Measurements from ENCODE around the gene RPLP1.
A peak's percentile ranks its signal among the peaks of the same experiment; 100 is the strongest.
"Not testable (repeated sequence)": the region's sequence is repeated elsewhere in the genome, so short reads cannot be mapped to it uniquely, and the experiment has no call there.

RPLP1 gene

DNA sequence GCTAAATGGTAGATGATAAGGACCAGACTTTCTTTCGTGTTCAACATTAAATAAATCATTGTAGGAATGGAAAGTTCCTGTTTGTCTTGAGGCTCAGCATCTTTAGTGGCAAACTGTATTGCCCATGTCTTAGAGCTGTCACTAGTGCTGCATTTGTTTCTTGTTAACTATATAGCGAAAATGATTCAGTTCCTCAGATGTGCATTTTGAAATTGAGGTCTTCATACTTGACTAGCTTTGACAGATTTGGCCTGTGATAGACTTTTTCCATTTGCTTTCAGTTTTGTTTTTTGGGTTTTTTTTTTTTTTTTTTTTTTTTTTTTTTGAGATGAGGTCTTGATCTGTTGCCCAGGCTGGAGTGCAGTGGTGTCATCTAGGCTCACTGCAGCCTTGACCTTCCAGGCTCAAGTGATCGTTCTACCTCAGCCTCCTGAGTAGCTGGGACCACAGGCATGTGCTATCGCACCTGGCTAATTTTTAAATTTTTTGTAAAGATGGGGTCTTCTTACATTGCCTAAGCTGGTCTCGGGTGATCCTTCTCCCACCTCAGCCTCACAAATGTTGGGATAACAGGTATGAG lies 9.5 kb upstream of the RPLP1 start:
- no peak overlapping the region for H3K4me3 ChIP-seq (ENCODE audit: low read length)
- no peaks in the 10 kb centered on the region for H3K9me3 ChIP-seq (ENCODE audit: control insufficient read depth, low read depth, low read length)
- H3K4me1 ChIP-seq (ENCODE audit: control insufficient read depth, low read depth, low read length) = no peaks in the 10 kb centered on the region
- H3K27me3 ChIP-seq (ENCODE audit: control insufficient read depth, insufficient read depth, low read length) = no peaks in the 10 kb centered on the region
- H3K36me3 ChIP-seq (ENCODE audit: control insufficient read depth, low read depth, low read length) = peaks cover 96% of the 10 kb centered on the region
- H3K27ac ChIP-seq (ENCODE audit: low read length) = no peak overlapping the region
- no peak overlapping the region for H3K9ac ChIP-seq (ENCODE audit: low read length)

- no peaks in the 10 kb centered on the region for H3K27me3 ChIP-seq (ENCODE audit: control insufficient read depth, insufficient read depth, low read length)
- no peak overlapping the region for H3K27ac ChIP-seq (ENCODE audit: low read length)
- no peaks in the 10 kb centered on the region for H3K9me3 ChIP-seq (ENCODE audit: control insufficient read depth, low read depth, low read length)
- peaks cover 86% of the 10 kb centered on the region for H3K36me3 ChIP-seq (ENCODE audit: control insufficient read depth, low read depth, low read length)
- no peak overlapping the region for H3K9ac ChIP-seq (ENCODE audit: low read length)
- H3K4me3 ChIP-seq (ENCODE audit: low read length) = no peak overlapping the region
- H3K4me1 ChIP-seq (ENCODE audit: control insufficient read depth, low read depth, low read length) = no peaks in the 10 kb centered on the region
Observed at GRCh38 chr15:69444686-69445085, 7.9 kb upstream of the RPLP1 start.

- no peaks in the 10 kb centered on the region for H3K9me3 ChIP-seq (ENCODE audit: control insufficient read depth, low read depth, low read length)
- H3K4me3 ChIP-seq (ENCODE audit: low read length) = no peak overlapping the region
- H3K9ac ChIP-seq (ENCODE audit: low read length) = no peak overlapping the region
- H3K36me3 ChIP-seq (ENCODE audit: control insufficient read depth, low read depth, low read length) = peaks cover 63% of the 10 kb centered on the region
- H3K27ac ChIP-seq (ENCODE audit: low read length) = no peak overlapping the region
- no peaks in the 10 kb centered on the region for H3K27me3 ChIP-seq (ENCODE audit: control insufficient read depth, insufficient read depth, low read length)
- H3K4me1 ChIP-seq (ENCODE audit: control insufficient read depth, low read depth, low read length) = peaks cover 3% of the 10 kb centered on the region
Observed at GRCh38 chr15:69446953-69447352, 5.7 kb upstream of the RPLP1 start.

- not testable (repeated sequence) for H3K9me3 ChIP-seq (ENCODE audit: control insufficient read depth, low read depth, low read length); H3K27ac ChIP-seq (ENCODE audit: low read length); H3K4me1 ChIP-seq (ENCODE audit: control insufficient read depth, low read depth, low read length); H3K9ac ChIP-seq (ENCODE audit: low read length); H3K27me3 ChIP-seq (ENCODE audit: control insufficient read depth, insufficient read depth, low read length); H3K4me3 ChIP-seq (ENCODE audit: low read length)
- peaks cover 50% of the 10 kb centered on the region for H3K36me3 ChIP-seq (ENCODE audit: control insufficient read depth, low read depth, low read length)
Observed at GRCh38 chr15:69450221-69450620, 2.4 kb upstream of the RPLP1 start.

GRCh38 chr15:69450968-69451695 lies 1.5 kb upstream of the RPLP1 start:
- Histone ChIP-seq H3K9me3 (ENCODE audit: control insufficient read depth, low read depth, low read length) (no peaks in the 10 kb centered on the region), H3K36me3 (ENCODE audit: control insufficient read depth, low read depth, low read length) (peaks cover 50% of the 10 kb centered on the region), H3K27me3 (ENCODE audit: control insufficient read depth, insufficient read depth, low read length) (no peaks in the 10 kb centered on the region), H3K27ac (ENCODE audit: low read length) (no peak overlapping the region), H3K9ac (ENCODE audit: low read length) (no peak overlapping the region), H3K4me3 (ENCODE audit: low read length) (no peak overlapping the region), H3K4me1 (ENCODE audit: control insufficient read depth, low read depth, low read length) (peaks cover 9% of the 10 kb centered on the region)

- peaks cover 9% of the 10 kb centered on the region for H3K4me1 ChIP-seq (ENCODE audit: control insufficient read depth, low read depth, low read length)
- H3K9me3 ChIP-seq (ENCODE audit: control insufficient read depth, low read depth, low read length) = no peaks in the 10 kb centered on the region
- no peaks in the 10 kb centered on the region for H3K27me3 ChIP-seq (ENCODE audit: control insufficient read depth, insufficient read depth, low read length)
- peak overlapping the region; percentile 96 for H3K9ac ChIP-seq (ENCODE audit: low read length)
- peak overlapping the region; percentile 44 for H3K27ac ChIP-seq (ENCODE audit: low read length)
- H3K36me3 ChIP-seq (ENCODE audit: control insufficient read depth, low read depth, low read length) = peaks cover 49% of the 10 kb centered on the region
- H3K4me3 ChIP-seq (ENCODE audit: low read length) = peak overlapping the region; percentile 90
Observed at GRCh38 chr15:69451951-69452691, 497 bp upstream of the RPLP1 start.

- no peaks in the 10 kb centered on the region for H3K27me3 ChIP-seq (ENCODE audit: control insufficient read depth, insufficient read depth, low read length)
- peaks cover 39% of the 10 kb centered on the region for H3K36me3 ChIP-seq (ENCODE audit: control insufficient read depth, low read depth, low read length)
- H3K9me3 ChIP-seq (ENCODE audit: control insufficient read depth, low read depth, low read length) = no peaks in the 10 kb centered on the region
- no peak overlapping the region for H3K9ac ChIP-seq (ENCODE audit: low read length)
- peaks cover 9% of the 10 kb centered on the region for H3K4me1 ChIP-seq (ENCODE audit: control insufficient read depth, low read depth, low read length)
- no peak overlapping the region for H3K27ac ChIP-seq (ENCODE audit: low read length)
- peak overlapping the region; percentile 90 for H3K4me3 ChIP-seq (ENCODE audit: low read length)
Observed at GRCh38 chr15:69454953-69455352, 2.3 kb downstream of the RPLP1 start.

DNA sequence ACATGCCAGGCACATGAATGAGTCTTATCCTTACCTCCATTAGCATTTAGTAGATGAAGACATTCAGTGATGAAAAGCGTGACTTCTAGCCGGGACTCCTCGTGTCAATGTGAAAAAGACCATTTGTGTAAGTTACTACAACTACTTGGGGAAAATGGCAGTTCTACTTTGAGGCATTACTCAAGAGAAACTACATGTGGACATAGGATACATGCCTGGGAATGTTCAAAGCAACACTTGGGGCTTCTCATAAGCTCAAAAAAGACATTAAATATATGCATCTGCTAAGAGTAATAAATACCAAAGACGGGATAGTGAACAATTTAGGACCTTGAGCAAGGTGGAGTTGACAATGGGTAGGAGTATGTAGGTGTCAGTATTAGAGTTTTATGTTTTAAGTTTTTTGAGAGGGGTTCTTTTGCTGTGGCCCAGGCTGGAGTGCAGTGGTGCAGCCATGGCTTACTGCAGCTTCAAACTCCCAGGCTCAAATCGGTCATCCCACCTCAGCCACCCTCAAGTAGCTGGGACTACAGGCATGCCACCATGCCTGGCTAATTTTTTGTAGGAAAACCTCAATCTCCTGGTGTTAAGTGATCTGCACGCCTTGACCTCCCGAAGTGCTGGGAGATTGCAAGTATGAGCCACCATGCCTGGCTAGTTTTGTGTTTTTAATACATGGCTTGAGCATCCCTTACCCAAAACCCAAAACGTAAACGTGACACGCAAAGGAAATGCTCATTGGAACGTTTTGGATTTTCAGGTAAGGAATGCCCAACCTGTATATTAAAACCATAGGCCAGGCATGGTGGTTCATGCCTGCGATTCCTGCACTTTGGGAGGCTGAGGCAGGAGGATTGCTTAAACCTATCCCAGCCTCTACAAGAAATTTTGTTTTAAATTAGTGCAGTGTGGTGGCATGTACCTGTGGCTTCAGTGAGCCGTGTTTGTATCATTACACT lies 3.9 kb downstream of the RPLP1 start:
- Histone ChIP-seq H3K4me1 (ENCODE audit: control insufficient read depth, low read depth, low read length) (peaks cover 9% of the 10 kb centered on the region), H3K4me3 (ENCODE audit: low read length) (no peak overlapping the region), H3K9me3 (ENCODE audit: control insufficient read depth, low read depth, low read length) (no peaks in the 10 kb centered on the region), H3K9ac (ENCODE audit: low read length) (no peak overlapping the region), H3K27me3 (ENCODE audit: control insufficient read depth, insufficient read depth, low read length) (no peaks in the 10 kb centered on the region), H3K27ac (ENCODE audit: low read length) (no peak overlapping the region), H3K36me3 (ENCODE audit: control insufficient read depth, low read depth, low read length) (peaks cover 39% of the 10 kb centered on the region)

GRCh38 chr15:69457304-69458280 lies 5.0 kb downstream of the RPLP1 start:
- Histone ChIP-seq H3K4me3 (ENCODE audit: low read length) (no peak overlapping the region), H3K9ac (ENCODE audit: low read length) (no peak overlapping the region), H3K27ac (ENCODE audit: low read length) (no peak overlapping the region), H3K9me3 (ENCODE audit: control insufficient read depth, low read depth, low read length) (no peaks in the 10 kb centered on the region), H3K36me3 (ENCODE audit: control insufficient read depth, low read depth, low read length) (peaks cover 39% of the 10 kb centered on the region), H3K4me1 (ENCODE audit: control insufficient read depth, low read depth, low read length) (peaks cover 4% of the 10 kb centered on the region), H3K27me3 (ENCODE audit: control insufficient read depth, insufficient read depth, low read length) (no peaks in the 10 kb centered on the region)

DNA sequence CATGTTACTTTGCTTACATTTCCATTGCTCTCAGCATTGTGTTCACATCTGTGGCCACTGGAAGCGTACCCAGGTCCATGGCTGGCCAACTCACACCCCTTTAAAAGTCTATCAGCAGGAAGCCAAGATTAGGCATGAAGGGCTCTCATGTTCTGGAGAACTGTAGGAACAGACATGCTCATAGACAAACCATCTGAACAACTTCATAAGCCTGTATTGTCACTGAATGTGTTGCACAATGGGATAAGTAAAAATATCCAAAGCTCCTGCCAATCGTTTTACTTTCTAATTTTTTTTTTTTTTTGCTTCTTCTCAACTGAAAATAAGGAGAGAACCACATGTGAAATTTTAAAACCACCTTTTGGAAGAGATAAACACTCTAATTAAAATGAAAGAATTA lies 6.4 kb downstream of the RPLP1 start:
- Histone ChIP-seq H3K9me3 (ENCODE audit: control insufficient read depth, low read depth, low read length) (no peaks in the 10 kb centered on the region), H3K36me3 (ENCODE audit: control insufficient read depth, low read depth, low read length) (peaks cover 33% of the 10 kb centered on the region), H3K4me1 (ENCODE audit: control insufficient read depth, low read depth, low read length) (peaks cover 9% of the 10 kb centered on the region), H3K9ac (ENCODE audit: low read length) (no peak overlapping the region), H3K27me3 (ENCODE audit: control insufficient read depth, insufficient read depth, low read length) (no peaks in the 10 kb centered on the region), H3K4me3 (ENCODE audit: low read length) (no peak overlapping the region), H3K27ac (ENCODE audit: low read length) (no peak overlapping the region)

All from iPS-18a (cell line).